ENCODE results near the gene SEMA4C.

Gene SEMA4C

DNA sequence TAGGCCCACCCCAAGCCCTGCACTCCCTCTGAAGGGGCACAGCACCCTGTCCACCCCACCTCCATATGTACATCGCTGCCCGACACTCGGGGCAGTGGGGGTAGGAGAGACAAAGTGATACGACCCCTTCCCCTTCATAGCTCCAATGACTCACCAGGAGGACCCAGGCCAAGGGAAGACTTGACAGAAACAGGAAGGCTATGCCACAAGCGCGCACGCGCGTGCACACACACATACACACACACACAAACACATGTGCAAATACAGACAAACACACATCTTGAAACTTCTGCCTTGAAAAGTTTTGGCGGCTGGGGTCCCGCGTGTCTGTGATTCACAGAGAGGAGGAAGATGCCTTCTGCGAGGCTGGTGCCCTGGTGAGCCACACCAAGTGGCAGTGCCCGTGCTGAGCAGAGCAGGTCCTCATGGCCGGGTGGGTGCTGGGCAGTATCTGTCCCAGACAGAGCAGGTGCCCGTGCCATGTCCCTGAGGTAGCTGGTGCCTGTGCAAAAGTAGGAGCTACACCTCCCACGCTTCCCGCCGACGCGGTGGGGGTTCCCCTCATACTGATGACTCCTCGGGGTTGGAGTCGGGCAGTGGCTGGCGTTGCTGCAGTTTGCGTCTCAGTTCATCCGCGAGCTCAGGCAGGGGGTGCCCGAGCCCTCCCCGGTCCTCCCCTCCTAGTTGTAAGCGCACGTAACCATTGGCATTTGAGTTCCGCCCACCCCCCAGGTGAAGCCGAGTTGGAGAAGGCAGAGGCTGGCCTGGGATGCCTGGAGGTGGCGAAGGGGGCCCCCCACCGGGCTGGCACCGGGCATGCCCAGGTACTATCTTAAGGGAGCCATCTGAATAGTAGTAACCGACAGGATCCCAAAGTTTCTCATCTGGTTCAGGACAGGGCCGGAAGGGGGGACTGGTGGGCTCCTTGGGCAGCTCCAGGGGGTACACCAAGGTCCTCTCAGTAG lies 9.5 kb downstream of the SEMA4C start:
- DNase-seq (ENCODE audit: low read depth in 1 of 2, low spot score in 1 of 2), result no peak
- Histone ChIP-seq H3K27ac (replicated peaks) (no peak overlapping the region), H3K4me3 (replicated peaks; ENCODE audit: insufficient read depth, low read length) (no peak overlapping the region)

DNA sequence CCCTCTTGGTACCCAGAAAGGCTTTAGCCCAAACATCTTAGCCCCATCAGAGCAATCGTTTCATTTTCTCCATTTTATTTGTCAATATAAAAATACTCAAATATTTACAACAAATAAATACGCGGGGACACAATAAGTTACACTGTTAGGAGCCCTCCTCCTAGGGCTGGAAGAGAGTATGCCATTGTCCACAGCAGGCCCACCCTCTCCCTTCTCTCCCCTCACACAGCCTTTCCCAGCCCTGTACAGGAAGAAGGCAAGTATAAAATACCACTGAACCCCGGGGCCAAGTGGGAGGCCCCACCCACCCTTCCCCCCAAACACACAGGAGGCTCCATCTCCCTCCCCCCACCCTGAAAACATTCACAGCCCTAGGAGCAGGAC lies 10.2 kb downstream of the SEMA4C start:
- H3K27me3 ChIP-seq (ENCODE audit: insufficient read depth, poor library complexity, severe bottlenecking), result no peaks in the 10 kb centered on the region
- no peak overlapping the region for H3K4me3 ChIP-seq (replicated peaks; ENCODE audit: insufficient read depth, low read length)
- DNase-seq (ENCODE audit: low read depth in 1 of 2, low spot score in 1 of 2), result no peak
- H3K27ac ChIP-seq (replicated peaks), result no peak overlapping the region
- TF ChIP-seq GABPA (IDR thresholded peaks at IDR 0.05; ENCODE audit: low read depth), result no peak
- TF ChIP-seq, protein P1, sequence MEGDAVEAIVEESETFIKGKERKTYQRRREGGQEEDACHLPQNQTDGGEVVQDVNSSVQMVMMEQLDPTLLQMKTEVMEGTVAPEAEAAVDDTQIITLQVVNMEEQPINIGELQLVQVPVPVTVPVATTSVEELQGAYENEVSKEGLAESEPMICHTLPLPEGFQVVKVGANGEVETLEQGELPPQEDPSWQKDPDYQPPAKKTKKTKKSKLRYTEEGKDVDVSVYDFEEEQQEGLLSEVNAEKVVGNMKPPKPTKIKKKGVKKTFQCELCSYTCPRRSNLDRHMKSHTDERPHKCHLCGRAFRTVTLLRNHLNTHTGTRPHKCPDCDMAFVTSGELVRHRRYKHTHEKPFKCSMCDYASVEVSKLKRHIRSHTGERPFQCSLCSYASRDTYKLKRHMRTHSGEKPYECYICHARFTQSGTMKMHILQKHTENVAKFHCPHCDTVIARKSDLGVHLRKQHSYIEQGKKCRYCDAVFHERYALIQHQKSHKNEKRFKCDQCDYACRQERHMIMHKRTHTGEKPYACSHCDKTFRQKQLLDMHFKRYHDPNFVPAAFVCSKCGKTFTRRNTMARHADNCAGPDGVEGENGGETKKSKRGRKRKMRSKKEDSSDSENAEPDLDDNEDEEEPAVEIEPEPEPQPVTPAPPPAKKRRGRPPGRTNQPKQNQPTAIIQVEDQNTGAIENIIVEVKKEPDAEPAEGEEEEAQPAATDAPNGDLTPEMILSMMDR (IDR thresholded peaks at IDR 0.05; ENCODE audit: insufficient read depth, low read length), result no peak
- TF ChIP-seq, protein P2, sequence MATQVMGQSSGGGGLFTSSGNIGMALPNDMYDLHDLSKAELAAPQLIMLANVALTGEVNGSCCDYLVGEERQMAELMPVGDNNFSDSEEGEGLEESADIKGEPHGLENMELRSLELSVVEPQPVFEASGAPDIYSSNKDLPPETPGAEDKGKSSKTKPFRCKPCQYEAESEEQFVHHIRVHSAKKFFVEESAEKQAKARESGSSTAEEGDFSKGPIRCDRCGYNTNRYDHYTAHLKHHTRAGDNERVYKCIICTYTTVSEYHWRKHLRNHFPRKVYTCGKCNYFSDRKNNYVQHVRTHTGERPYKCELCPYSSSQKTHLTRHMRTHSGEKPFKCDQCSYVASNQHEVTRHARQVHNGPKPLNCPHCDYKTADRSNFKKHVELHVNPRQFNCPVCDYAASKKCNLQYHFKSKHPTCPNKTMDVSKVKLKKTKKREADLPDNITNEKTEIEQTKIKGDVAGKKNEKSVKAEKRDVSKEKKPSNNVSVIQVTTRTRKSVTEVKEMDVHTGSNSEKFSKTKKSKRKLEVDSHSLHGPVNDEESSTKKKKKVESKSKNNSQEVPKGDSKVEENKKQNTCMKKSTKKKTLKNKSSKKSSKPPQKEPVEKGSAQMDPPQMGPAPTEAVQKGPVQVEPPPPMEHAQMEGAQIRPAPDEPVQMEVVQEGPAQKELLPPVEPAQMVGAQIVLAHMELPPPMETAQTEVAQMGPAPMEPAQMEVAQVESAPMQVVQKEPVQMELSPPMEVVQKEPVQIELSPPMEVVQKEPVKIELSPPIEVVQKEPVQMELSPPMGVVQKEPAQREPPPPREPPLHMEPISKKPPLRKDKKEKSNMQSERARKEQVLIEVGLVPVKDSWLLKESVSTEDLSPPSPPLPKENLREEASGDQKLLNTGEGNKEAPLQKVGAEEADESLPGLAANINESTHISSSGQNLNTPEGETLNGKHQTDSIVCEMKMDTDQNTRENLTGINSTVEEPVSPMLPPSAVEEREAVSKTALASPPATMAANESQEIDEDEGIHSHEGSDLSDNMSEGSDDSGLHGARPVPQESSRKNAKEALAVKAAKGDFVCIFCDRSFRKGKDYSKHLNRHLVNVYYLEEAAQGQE (IDR thresholded peaks at IDR 0.05; ENCODE audit: insufficient replicate concordance, low read depth), result no peak
- TF ChIP-seq SPI1 (IDR thresholded peaks at IDR 0.05; ENCODE audit: borderline replicate concordance, low read depth), result no peak
- no peak for TF ChIP-seq POLR2AphosphoS5 (IDR thresholded peaks at IDR 0.05; ENCODE audit: low read depth)

More for the DNA sequence above, 9.5 kb downstream of the SEMA4C start:
- H3K27me3 ChIP-seq (ENCODE audit: insufficient read depth, poor library complexity, severe bottlenecking), result no peaks in the 10 kb centered on the region
- TF ChIP-seq POLR2AphosphoS5 (IDR thresholded peaks at IDR 0.05; ENCODE audit: low read depth) (no peak), GABPA (IDR thresholded peaks at IDR 0.05; ENCODE audit: low read depth) (no peak), SPI1 (IDR thresholded peaks at IDR 0.05; ENCODE audit: borderline replicate concordance, low read depth) (no peak)
- TF ChIP-seq, protein P1 (IDR thresholded peaks at IDR 0.05; ENCODE audit: insufficient read depth, low read length), result no peak
- TF ChIP-seq, protein P2 (IDR thresholded peaks at IDR 0.05; ENCODE audit: insufficient replicate concordance, low read depth), result no peak

DNA sequence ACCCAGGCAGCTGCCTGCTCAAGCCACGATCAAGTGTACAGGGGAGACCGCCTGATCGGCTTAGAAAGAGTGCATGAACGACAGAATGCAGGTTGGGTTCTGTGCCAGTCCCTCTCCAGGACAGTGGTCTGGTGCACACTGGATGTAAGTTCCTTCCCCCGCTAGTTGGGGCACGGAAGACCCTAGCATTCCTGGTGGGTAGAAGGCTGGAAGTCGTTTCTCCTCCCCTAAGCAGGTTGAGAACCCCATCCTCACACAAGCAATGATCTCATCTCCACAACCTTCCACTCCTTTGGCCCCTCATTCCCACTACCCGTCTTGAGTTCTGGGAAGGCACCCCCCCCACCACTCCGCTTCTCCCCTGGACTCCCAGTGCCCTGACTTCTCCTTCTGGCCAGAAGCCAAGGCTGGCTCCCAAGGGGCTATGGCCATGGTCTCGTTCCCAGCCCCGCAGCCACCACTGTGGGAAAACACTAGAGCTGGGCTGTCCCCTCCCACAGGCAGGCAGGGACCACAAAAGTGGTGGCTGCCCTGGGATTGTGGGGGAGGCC lies 10.7 kb downstream of the SEMA4C start:
- no peaks in the 10 kb centered on the region for H3K27me3 ChIP-seq (ENCODE audit: insufficient read depth, poor library complexity, severe bottlenecking)
- TF ChIP-seq, protein P2 (IDR thresholded peaks at IDR 0.05; ENCODE audit: insufficient replicate concordance, low read depth), result no peak
- no peak for TF ChIP-seq POLR2AphosphoS5 (IDR thresholded peaks at IDR 0.05; ENCODE audit: low read depth)
- no peak for TF ChIP-seq GABPA (IDR thresholded peaks at IDR 0.05; ENCODE audit: low read depth)
- TF ChIP-seq, protein P1 (IDR thresholded peaks at IDR 0.05; ENCODE audit: insufficient read depth, low read length), result no peak
- TF ChIP-seq SPI1 (IDR thresholded peaks at IDR 0.05; ENCODE audit: borderline replicate concordance, low read depth), result no peak
- no peak overlapping the region for H3K4me3 ChIP-seq (replicated peaks; ENCODE audit: insufficient read depth, low read length)
- no peak for DNase-seq (ENCODE audit: low read depth in 1 of 2, low spot score in 1 of 2)
- no peak overlapping the region for H3K27ac ChIP-seq (replicated peaks)
